GM23338 (cell line): ENCODE data around the gene GALM. TPM values are rescaled to one million over a fixed set of nuclear protein-coding genes. Genes with fewer than 3 reads are reported as not detected.
A peak's percentile ranks its signal among the peaks of the same experiment; 100 is the strongest.

Experiments used
- ATAC-seq: fragments of 200-7000 bp; cut with Tn5 transposase; 3 replicates; pipeline ENCODE4 v1.9.1; 2020
- DNase-seq: peaks from one replicate; pipeline ENCODE4 v3.0.0-alpha.2; 2015; ENCODE audit warnings: low spot score
- H2AFZ ChIP-seq: fragments of 200-600 bp; sonication (generic); 2 replicates; pipeline ENCODE4 v1.8.0; 2016; ENCODE audit warnings: antibody characterized with exemption, mild to moderate bottlenecking, moderate library complexity
- H3F3A ChIP-seq: fragments of 200-600 bp; sonication (generic); replicated peaks from 2 replicates; pipeline ENCODE4 v1.8.0; 2017; ENCODE audit warnings: antibody characterized with exemption, mixed run types, low read depth
- H3K27ac ChIP-seq: fragments of 200-600 bp; sonication (generic); 2 replicates; pipeline ENCODE4 v1.6.1; 2016; ENCODE audit warnings: low read depth
- H3K27me3 ChIP-seq: fragments of 200-600 bp; sonication (generic); 2 replicates; pipeline ENCODE4 v1.8.0; 2016; ENCODE audit warnings: mild to moderate bottlenecking, mixed run types, moderate library complexity; ENCODE audit not compliant: insufficient read depth
- H3K36me3 ChIP-seq: fragments of 200-600 bp; sonication (generic); 2 replicates; pipeline ENCODE4 v1.8.0; 2016; ENCODE audit warnings: mild to moderate bottlenecking; ENCODE audit not compliant: insufficient read depth
- H3K4me1 ChIP-seq: fragments of 200-600 bp; sonication (generic); 2 replicates; pipeline ENCODE4 v1.8.0; 2016; ENCODE audit warnings: mild to moderate bottlenecking, moderate library complexity; ENCODE audit not compliant: insufficient read depth
- H3K4me2 ChIP-seq: fragments of 200-600 bp; sonication (generic); 2 replicates; pipeline ENCODE4 v1.7.1; 2017; ENCODE audit warnings: mixed run types
- H3K4me3 ChIP-seq: fragments of 200-600 bp; sonication (generic); 2 replicates; pipeline ENCODE4 v1.6.1; 2016; ENCODE audit warnings: mixed run types
- H3K79me2 ChIP-seq: fragments of 200-600 bp; sonication (generic); replicated peaks from 2 replicates; pipeline ENCODE4 v1.8.0; 2017; ENCODE audit warnings: mild to moderate bottlenecking; ENCODE audit not compliant: insufficient read depth
- H3K9me2 ChIP-seq: fragments of 200-600 bp; sonication (generic); 2 replicates; pipeline ENCODE4 v1.8.0; 2017; ENCODE audit not compliant: insufficient read depth
- H4K20me1 ChIP-seq: fragments of 200-600 bp; sonication (generic); replicated peaks from 2 replicates; pipeline ENCODE4 v1.8.0; 2017; ENCODE audit warnings: mild to moderate bottlenecking; ENCODE audit not compliant: insufficient read depth
- H3K27ac Mint-ChIP-seq: 2 replicates; pipeline ENCODE4 v1.8.0; 2020; ENCODE audit warnings: inconsistent platforms, mild to moderate bottlenecking, moderate library complexity, mixed read lengths
- H3K27me3 Mint-ChIP-seq: 3 replicates; pipeline ENCODE4 v1.8.0; 2022; ENCODE audit warnings: low read depth, mild to moderate bottlenecking, moderate library complexity, mixed read lengths, inconsistent platforms; ENCODE audit not compliant: insufficient read depth, poor library complexity
- H3K36me3 Mint-ChIP-seq: 3 replicates; pipeline ENCODE4 v1.8.0; 2021; ENCODE audit warnings: low read depth, mild to moderate bottlenecking, inconsistent platforms, moderate library complexity, mixed read lengths
- H3K4me1 Mint-ChIP-seq: 3 replicates; pipeline ENCODE4 v1.8.0; 2020; ENCODE audit warnings: mild to moderate bottlenecking, inconsistent platforms, mixed read lengths
- H3K4me3 Mint-ChIP-seq: 3 replicates; pipeline ENCODE4 v1.8.0; 2021; ENCODE audit warnings: moderate library complexity, mild to moderate bottlenecking, inconsistent platforms, mixed read lengths
- H3K9me3 Mint-ChIP-seq: 3 replicates; pipeline ENCODE4 v1.8.0; 2020; ENCODE audit warnings: moderate library complexity, mild to moderate bottlenecking, inconsistent platforms, mixed read lengths
- CREB1 ChIP-seq: fragments of 250-450 bp; sonication (Bioruptor Pico); IDR thresholded peaks from 2 replicates; pipeline ENCODE4 v1.5.0; 2020; ENCODE audit warnings: low read depth, mild to moderate bottlenecking, moderate library complexity
- EZH2phosphoT487 ChIP-seq: fragments of 200-600 bp; sonication (generic); IDR thresholded peaks from one replicate; pipeline ENCODE4 v1.8.1; 2018; ENCODE audit warnings: antibody characterized with exemption; ENCODE audit not compliant: unreplicated experiment
- NANOG ChIP-seq: IDR thresholded peaks from 2 replicates; pipeline ENCODE4 v1.6.1; 2016; ENCODE audit warnings: antibody characterized with exemption, borderline replicate concordance
- POLR2AphosphoS5 ChIP-seq: IDR thresholded peaks from 2 replicates; pipeline ENCODE4 v1.6.1; 2016; ENCODE audit warnings: antibody characterized with exemption, low read depth
- polyA plus RNA-seq: library from polyadenylated mRNA; unstranded; fragments of >200 nt; fragmentation: Nextera tagmentation; extraction: Ambion mirVana; gene quantifications from 2 replicates; pipeline ENCODE4 v1.2.1, GENCODE V29; 2016
- total RNA-seq: library from RNA; depleted of rRNA; stranded (reverse); fragments of >200 nt; shearing (Covaris generic); gene quantifications from 2 replicates; pipeline ENCODE4 v1.2.3, GENCODE V29; 2014

The GALM gene
- total and polyA plus RNA-seq, 2 experiments from 2014 or later = 9.3 to 21.6 TPM

DNA sequence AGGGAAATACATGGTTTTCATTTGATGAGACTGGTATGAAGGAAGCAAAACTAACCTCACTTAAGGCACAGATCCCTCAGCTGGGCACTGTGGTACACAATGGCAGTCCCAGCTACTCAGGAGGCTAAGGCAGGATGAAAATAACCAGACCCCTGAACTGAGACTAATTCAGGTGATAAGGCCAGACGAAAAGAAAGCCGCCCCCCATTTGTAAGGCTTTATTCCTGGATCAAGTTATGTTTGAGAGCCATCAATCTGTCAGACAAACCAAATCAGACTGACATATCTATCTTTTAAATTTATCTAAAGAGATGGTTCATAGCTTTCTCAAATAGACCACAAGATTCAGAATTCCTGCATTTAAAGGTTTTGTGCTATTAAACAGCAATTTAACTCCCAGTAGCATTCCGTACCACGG lies 81.1 kb downstream of the GALM start:
- H3K9me2 ChIP-seq = no peaks in the 10 kb centered on the region
- no peak overlapping the region for H3K27ac Mint-ChIP-seq
- peaks cover 26% of the 10 kb centered on the region for H3K27me3 Mint-ChIP-seq
- H3K4me1 ChIP-seq = peaks cover 5% of the 10 kb centered on the region; the same call in 1 of the 2 replicates
- no peak overlapping the region for H3K27ac ChIP-seq
- TF ChIP-seq POLR2AphosphoS5 (no peak), CREB1 (CRISPR knock-in tag) (no peak), EZH2phosphoT487 (no peak), NANOG (no peak)
- H3K36me3 ChIP-seq = peaks cover 67% of the 10 kb centered on the region
- H3K79me2 ChIP-seq = peaks cover 74% of the 10 kb centered on the region
- peaks cover 66% of the 10 kb centered on the region for H4K20me1 ChIP-seq
- H3K4me2 ChIP-seq = peak overlapping the region; percentile 50; the same call in 1 of the 2 replicates
- no peaks in the 10 kb centered on the region for H3K27me3 ChIP-seq
- H2AFZ ChIP-seq = no peak overlapping the region
- no peak for ATAC-seq
- peaks cover 68% of the 10 kb centered on the region for H3F3A ChIP-seq
- peaks cover 92% of the 10 kb centered on the region for H3K36me3 Mint-ChIP-seq
- H3K4me1 Mint-ChIP-seq = peaks cover 34% of the 10 kb centered on the region
- H3K9me3 Mint-ChIP-seq = peaks cover 6% of the 10 kb centered on the region; the same call in 2 of the 3 replicates
- peak overlapping the region; percentile 45; the same call in 1 of the 3 replicates for H3K4me3 Mint-ChIP-seq
- peak overlapping the region; percentile 99; the same call in 1 of the 2 replicates for H3K4me3 ChIP-seq
- DNase-seq = no peak

DNA sequence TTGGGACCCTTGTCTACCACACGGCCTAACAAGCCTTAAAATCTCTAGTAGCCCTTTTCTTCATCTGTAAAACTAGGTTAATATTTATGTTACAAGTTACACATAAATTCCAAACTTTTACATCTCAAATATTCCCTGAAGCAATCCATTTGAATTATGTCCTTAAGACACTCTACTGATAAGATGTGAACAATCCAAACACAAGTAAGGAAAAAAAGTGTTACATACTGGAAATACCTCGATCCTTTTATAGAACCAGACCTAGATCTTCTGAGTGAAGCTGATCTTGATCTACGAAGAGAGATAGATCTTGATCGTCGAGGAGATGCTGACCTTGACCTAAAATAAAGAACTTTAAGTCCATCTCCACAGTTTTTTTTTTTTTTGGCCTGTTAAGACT lies 81.9 kb downstream of the GALM start:
- peaks cover 6% of the 10 kb centered on the region; the same call in 2 of the 3 replicates for H3K9me3 Mint-ChIP-seq
- Histone ChIP-seq H3K27ac (peak overlapping the region; percentile 62), H3K36me3 (peaks cover 67% of the 10 kb centered on the region), H3K79me2 (peaks cover 74% of the 10 kb centered on the region), H3K9me2 (no peaks in the 10 kb centered on the region), H4K20me1 (peaks cover 60% of the 10 kb centered on the region), H3F3A (peaks cover 71% of the 10 kb centered on the region), H3K4me2 (peak overlapping the region; percentile 50; the same call in 1 of the 2 replicates), H2AFZ (no peak overlapping the region), H3K27me3 (no peaks in the 10 kb centered on the region), H3K4me3 (peak overlapping the region; percentile 99), H3K4me1 (peaks cover 12% of the 10 kb centered on the region)
- H3K27me3 Mint-ChIP-seq = peaks cover 23% of the 10 kb centered on the region
- H3K27ac Mint-ChIP-seq = peak overlapping the region; percentile 79
- H3K4me3 Mint-ChIP-seq = peak overlapping the region; percentile 98
- TF ChIP-seq EZH2phosphoT487 = no peak
- ATAC-seq (no peak), DNase-seq (no peak)
- peaks cover 39% of the 10 kb centered on the region for H3K4me1 Mint-ChIP-seq
- peaks cover 84% of the 10 kb centered on the region for H3K36me3 Mint-ChIP-seq

DNA sequence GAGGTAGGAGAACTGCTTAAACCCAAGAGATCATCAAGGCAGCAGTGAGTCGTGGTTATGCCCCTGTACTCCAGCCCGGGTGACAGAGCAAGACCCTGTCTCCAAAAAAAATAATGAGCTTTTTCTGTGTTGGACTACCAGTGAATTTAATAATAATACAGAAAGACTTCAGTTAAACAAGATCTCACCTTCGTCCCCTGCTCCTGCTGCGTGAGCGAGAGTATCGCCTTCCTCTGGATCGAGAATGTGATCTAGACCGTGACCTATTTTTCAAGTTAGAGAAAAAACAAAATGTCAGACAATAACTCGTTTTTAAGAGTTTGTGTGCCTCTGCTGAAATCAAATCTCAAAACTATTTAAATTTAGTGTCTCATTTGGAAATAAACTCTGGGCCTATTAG lies 82.5 kb downstream of the GALM start:
- Histone ChIP-seq H3K27me3 (no peaks in the 10 kb centered on the region), H4K20me1 (peaks cover 55% of the 10 kb centered on the region), H3K79me2 (peaks cover 74% of the 10 kb centered on the region), H2AFZ (no peak overlapping the region), H3K9me2 (no peaks in the 10 kb centered on the region), H3K27ac (peak overlapping the region; percentile 62), H3K4me2 (peak overlapping the region; percentile 98), H3K4me1 (peaks cover 12% of the 10 kb centered on the region), H3F3A (peaks cover 68% of the 10 kb centered on the region), H3K4me3 (peak overlapping the region; percentile 99), H3K36me3 (peaks cover 67% of the 10 kb centered on the region)
- ATAC-seq = no peak
- no peak for TF ChIP-seq NANOG
- no peak for TF ChIP-seq POLR2AphosphoS5
- Mint-ChIP-seq H3K27me3 (peaks cover 25% of the 10 kb centered on the region), H3K36me3 (peaks cover 79% of the 10 kb centered on the region), H3K4me1 (peaks cover 39% of the 10 kb centered on the region), H3K27ac (peak overlapping the region; percentile 79; the same call in 1 of the 2 replicates), H3K9me3 (peaks cover 6% of the 10 kb centered on the region; the same call in 2 of the 3 replicates), H3K4me3 (peak overlapping the region; percentile 98)
- no peak for DNase-seq
